Middle frontal gyrus (tissue), 1 donor: ENCODE data around the gene GLS.
"Not testable (repeated sequence)": the region's sequence is repeated elsewhere in the genome, so short reads cannot be mapped to it uniquely, and the experiment has no call there.

ENCODE experiments used
- DNase-seq: peaks from one replicate; pipeline ENCODE4 v3.0.0-alpha.2; 2015; ENCODE audit warnings: low spot score; ENCODE audit errors: extremely low spot score

GLS gene

DNA sequence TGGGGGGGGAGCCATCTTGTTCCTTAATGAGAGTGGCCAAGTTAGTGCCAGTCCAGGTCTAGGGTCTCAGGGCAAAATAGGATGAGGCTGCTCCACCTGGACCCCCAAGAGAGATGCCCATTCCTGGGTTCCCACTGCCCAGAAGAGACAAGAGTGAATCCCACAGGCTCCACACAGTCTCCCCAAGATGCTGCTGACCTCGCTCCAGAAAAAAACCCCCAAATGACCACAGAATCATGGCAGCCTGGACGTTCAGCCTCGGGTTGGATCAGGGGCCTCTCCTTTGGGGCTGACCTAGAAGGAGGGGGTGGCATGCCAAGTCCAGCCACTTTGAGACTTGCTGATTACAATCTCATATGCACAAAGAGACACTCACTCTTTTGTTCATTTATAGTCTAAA, 108.3 kb downstream of the GLS start:
- no peak for DNase-seq

DNA sequence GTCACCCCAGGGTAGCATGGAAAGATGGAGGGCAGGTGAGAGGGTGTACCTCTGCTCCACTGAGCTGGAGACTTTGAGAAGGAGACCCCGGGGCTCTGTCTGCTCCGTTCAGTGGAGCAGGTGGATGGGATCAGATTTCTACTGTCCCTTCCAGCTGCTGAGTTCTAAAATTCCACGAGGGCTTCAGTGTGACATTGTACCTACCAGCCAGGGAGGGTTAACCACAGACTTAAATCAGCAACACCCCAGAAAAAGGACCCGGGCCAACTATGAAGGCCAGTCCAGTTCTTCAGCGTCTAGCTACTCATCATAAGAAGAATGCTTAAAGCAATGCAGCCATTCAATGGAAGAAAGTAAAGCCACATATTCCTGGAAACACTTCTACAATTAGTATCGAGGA, 109.5 kb downstream of the GLS start:
- DNase-seq, result no peak

DNA sequence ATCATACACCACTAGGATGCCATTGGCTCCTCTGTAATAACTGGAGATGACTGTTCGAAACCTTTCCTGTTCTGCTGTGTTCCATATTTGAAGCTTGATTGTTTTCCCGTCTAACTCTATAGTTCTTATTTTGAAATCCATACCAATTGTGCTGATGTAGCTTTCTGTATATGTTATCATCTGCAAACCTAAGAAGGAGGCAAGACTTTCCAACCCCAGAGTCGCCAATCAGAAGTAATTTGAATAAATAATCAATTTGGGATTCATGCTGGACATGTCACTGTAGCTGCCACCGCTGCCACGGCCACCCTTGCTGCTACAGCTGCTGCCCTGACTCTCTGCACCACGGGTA, 112.6 kb downstream of the GLS start:
- no peak for DNase-seq

DNA sequence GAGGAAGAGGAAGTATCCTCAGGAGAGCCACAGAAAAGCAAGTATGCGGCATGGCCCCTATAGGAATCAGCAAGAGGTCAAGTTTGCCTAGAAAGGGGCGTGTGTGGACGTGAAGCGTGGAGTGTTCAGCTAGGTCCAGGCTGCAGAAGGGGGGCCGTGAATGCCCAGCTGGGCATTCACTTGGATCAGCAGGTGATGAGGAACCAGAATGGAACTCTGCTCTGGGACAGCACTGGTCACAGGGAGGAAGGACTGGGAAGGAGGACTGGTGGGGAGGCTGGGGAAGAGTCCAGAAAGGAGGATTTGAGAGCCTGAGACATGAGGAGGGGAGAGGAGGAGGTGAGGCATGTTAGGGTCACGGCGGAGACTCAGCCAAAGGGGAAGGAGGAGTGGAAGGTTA, 113.5 kb downstream of the GLS start:
- no peak for DNase-seq

DNA sequence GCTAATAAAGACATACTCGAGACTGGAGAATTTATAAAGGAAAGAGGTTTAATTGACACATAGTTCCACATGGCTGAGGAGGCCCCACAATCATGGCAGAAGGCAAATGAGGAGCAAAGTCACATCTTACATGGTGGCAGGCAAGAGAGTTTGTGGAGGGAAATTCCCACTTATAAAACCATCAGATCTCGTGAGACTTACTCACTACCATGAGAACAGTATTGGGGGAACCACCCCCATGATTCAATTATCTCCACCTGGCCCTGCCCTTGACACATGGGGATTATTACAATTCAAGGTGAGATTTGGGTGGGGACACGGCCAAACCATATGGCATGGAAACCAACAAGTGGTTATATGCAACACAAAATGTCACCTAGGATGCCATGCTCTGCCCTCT, 114.7 kb downstream of the GLS start:
- DNase-seq, result not testable (repeated sequence)

DNA sequence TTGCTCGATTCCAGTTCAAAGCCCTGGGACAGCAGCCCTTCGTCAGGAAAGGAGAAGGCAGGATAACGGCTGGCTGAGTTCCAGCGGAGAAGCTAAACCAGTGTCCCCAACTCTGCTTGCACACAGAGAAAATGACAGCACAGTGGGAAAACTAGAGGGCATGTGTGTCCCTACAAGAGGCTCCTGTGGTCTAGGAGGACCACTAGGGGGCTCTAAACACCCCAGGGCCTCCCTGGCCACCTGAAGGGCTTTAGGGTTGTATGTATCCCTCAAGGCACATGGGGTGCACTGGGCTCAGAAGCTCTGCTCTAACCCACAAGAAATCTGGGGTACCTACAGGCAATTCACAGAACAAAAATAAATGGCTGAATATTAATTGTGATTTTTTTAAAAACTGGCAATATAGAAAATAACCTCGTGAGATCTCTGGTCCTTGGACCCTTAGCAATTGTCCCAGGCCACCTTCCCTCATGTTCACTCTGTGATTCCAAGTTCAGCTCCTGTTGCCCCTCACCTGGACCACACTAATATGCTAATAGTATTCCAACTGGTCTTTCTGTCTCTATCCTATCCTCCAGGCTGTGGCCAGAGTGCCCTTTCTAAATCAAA, 115.8 kb downstream of the GLS start:
- DNase-seq, result no peak

DNA sequence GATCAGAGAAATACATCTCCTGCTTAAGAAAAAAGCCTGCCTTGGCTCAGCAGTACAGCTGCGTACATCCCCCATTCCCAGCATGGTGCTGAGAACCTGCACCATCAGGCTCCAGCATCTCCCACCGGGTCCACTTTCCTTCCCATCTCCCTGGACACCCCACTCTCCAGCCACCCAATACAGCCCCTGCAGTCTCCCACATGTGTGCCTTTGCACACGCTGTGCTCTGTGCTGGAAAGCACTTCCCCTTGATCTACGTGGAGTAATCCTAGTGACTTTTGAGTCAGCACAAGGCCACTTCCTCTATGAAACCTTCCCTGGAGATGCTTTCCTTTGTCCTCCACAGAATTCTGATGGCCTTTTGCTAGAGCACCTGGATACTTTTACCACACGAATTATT, 116.3 kb downstream of the GLS start:
- DNase-seq, result no peak

DNA sequence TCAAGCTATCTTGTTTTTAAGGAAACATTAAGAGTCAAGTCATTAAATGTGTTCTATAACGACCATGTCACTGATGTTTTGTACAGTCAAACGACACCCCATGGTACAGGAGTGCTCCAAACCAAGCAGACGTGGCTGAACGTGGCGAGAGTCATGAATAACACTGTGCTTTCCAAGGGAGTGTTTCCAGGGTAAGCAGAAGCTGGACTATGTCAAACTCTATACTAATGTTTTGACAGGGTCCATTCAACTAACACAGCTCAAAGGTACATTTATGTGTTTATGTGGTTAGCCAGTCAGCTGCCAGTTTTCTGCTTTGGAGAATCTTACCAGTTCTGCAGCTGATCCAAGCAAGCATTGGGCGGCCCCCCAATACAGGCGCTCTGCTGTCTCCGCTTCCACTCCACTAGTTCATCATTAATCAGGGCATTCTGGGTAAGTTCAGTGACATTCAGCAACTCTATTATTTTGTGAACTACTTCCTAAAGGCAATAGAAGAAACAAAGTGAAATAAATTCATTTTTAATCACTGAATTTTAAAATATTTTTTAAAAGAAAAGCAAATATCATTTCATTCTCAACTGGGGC, 117.0 kb downstream of the GLS start:
- DNase-seq, result no peak

DNA sequence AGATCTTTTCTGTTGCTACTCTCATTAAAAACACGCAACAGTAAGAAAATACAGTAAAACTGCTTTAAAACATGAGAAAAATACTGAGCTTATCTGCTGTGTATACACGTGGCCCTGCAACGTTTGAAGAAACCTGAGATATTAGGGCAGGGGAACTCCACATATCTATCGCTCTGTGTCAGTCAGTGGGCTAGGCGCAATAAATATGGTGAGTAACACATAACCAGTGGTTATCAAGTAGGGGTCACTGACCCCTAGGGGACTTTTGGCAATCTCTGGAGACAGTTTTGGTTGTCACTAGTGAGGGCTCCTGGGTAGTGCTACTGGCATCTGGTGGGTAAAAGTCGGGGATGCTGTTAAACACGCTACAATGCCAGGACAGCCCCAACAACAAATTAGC, 118.4 kb downstream of the GLS start:
- no peak for DNase-seq

DNA sequence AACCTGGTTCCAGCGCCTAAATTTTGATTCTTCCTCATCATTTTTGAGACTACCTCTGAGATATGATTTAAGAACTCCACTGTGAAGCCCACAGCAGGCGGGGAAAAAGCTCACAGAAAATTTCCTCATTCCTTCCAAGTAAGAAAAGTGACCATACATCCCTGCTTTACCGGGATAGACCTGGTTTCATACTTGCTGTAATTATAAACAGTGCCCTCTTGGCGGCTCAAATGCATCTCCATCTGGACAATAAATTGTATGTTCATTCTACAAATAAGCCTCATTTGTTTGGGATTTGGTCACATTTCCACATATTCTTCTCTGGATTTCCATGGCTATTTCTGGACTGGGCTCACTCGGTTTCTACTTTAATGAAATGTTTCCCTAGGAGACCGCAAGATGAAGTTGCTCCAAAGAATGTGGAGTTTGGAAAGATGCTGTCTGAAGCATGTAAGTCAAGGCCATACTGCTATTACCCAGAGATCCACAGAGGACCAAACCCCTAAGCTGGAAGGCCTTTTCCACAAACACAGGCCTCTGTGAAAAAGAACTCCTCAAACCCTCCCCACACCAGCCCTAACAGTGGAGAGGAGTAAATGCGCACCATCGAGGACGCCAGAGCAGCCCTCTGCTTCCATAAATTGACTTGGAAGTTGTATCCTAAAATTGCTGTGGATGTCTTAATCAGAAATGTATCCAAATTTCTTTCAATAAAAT, 119.5 kb downstream of the GLS start:
- DNase-seq, result no peak

DNA sequence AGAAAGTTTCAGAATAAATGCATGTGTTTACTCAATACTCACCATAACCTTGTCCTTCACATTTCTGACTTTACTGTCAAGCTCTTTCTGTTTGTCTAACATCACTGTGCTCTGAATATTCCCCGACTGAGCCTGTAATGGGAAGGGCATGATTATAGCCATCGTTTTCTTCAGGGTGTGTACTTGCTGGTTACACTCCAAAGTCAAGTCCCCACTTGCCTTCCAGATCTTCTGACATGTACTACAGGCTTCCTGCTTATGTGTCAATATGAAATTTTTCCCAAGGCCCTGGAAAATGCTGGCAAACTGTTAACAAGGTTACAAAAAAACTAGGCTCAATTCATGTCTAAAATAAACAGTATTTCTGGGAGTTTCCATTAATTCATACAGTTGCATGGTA, 120.4 kb downstream of the GLS start:
- DNase-seq, result no peak

DNA sequence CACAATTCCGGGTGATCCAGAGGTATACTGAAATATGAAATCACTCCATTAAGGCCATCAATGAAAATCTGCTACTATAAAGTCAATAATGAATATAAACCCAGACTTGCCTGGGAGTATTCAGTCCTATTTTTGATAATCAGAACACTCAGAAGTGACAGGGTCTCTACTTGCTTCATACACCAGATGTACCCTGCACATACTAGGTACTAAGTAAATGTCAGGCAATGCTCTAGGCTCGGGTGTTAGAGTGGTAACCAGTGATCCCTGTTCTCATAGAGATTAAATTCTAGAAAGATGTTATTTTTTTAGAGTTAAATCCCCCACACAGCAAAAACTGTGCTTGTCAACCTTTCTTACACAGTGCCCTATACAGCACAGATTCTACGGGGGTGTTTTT, 121.0 kb downstream of the GLS start:
- no peak for DNase-seq

DNA sequence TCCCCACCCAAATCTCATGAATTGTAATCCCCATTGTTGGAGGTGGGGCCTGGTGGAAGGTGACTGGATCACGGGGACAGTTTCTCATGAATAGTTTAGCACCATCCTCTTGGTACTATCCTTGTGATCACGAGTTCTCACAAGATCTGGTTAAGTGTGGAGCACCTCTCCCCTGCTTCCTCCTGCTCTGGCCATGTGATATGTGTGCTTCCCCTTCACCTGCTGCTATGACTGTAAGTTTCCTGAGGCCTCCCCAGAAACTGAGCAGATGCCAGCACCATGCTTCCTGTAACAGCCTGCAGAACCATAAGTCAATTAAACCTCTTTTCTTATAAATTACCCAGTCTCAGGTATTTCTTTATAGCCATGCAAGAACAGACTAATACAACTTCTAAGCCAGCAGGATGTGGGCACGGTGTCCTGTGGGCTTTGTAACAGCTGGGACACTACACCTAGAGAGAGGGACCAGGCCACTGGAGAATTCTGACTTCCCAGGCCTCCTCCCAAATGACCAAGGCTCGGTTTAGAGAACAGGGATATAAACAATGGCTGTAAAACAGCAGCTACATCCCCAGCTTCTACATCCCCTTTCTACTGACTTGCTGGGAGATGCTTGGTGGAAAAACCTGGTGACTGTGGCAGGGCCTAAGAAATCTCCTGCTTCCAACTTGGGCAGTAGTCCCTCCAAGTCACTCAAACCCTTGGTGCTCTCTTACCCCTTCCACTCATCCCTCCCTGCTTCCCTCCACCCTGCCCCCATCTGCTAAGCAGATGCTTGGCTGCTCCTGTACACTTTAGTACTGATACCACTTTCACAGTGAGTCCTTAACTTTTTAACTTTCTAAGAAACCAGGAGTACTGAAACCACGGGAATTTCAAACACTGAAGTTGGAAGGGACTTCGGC, 123.0 kb downstream of the GLS start:
- no peak for DNase-seq

DNA sequence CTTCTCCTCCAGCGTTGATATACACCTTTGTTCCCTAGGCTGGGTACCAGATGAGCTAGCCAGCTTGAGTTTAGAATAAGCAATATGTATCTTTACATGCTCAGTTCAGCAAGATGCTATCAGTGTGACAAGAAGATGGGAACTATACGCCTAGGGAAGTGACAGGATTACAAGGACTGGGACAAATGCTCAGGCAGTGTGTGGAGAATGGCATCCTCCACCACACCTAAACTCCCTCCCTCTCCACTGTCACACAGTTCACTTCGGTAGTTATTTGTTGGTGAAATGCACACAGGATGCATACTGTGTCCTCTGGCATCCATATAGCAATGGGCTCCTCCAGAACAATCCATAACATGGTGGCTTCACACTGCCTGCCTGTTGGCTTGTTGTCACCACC, 125.7 kb downstream of the GLS start:
- no peak for DNase-seq

DNA sequence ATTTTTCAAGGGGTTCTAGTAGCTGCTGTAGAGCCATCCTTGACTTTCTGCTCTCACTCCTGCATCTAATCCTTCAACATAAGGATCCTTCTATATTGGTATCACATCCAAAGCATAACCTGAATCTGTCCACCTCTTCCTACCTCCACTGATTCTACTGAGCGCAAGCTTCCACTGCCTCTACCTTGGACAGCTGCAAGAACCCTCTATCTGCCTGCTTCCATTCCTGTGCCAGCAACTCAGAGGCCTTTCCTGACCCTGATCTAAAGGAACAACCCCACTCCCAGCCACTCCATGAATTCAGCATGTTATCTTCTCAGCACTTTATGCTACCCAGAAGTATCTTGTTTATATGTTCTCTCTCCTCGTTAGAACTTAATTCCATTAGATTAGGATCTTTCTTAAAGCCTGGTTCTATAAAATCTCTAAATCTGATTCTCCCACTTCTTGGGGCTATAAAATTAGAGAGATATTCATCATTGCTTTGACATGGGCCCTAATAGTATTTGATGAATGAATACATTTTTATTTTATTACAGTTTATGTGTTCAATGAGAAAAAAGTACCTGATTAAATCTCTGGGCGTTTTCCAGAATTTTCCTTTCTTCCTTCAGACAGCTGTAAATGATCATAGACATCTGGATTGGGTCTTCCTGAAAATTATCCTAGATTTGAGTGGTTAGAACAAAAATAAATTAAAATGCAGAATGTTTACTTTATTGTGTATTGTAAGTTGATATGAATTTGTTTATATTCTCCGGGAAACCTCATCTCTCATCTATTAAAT, 126.6 kb downstream of the GLS start:
- DNase-seq, result no peak

DNA sequence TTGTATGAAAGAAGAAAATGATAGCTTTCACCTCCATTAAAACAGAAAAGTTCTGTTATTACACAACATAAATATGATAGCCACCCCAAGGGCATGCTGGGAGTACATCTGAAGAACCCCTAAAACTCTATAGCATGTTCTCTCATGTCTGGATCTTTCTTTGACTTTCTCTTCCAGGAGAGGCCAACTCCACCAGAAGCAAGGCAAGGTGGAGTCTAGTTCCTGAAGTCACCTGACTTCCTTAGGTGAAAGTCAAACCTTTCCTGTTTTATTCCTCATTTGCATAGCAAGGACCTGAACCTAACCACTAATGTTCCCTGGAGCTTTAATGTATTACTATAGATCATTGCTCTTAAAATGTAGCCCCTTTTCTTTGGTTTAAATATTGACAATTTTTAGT, 127.7 kb downstream of the GLS start:
- no peak for DNase-seq

DNA sequence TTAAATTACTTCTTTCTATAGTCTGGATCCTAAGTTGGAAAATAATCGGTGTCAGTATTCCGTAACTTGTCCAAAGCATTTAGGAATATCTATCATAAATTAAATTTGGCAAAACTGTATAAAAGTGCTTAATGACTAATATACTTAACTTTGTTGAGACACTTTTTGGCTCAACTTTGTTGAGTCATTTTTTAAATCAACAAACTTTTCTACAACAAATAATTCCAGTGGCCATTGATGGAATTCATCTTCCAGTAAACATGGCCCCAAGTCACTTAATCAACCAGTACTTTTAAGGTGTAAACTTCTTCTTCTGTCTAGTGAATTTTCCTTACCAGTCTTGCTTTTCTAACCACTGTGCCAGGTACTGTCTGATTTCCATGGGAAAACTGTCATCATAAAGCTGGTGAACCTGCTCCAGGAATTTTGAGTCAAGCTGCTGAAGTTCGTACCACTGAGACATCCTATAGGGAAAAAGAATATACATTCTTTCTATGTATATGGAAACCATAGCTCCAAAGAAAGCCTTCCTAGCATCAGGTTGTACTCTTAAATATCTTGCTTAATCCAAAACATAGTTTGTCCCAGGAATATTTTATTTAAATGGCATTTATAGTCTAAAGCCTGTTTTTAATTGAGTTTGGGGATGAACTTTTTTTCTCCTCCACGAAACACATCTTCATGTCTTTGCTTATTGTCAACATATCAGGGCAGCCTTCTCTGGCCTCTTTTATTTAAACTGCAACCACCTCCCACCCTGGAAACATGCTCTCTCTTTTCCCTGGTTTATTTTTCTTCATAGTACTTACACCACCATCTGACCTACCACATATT, 129.1 kb downstream of the GLS start:
- no peak for DNase-seq

DNA sequence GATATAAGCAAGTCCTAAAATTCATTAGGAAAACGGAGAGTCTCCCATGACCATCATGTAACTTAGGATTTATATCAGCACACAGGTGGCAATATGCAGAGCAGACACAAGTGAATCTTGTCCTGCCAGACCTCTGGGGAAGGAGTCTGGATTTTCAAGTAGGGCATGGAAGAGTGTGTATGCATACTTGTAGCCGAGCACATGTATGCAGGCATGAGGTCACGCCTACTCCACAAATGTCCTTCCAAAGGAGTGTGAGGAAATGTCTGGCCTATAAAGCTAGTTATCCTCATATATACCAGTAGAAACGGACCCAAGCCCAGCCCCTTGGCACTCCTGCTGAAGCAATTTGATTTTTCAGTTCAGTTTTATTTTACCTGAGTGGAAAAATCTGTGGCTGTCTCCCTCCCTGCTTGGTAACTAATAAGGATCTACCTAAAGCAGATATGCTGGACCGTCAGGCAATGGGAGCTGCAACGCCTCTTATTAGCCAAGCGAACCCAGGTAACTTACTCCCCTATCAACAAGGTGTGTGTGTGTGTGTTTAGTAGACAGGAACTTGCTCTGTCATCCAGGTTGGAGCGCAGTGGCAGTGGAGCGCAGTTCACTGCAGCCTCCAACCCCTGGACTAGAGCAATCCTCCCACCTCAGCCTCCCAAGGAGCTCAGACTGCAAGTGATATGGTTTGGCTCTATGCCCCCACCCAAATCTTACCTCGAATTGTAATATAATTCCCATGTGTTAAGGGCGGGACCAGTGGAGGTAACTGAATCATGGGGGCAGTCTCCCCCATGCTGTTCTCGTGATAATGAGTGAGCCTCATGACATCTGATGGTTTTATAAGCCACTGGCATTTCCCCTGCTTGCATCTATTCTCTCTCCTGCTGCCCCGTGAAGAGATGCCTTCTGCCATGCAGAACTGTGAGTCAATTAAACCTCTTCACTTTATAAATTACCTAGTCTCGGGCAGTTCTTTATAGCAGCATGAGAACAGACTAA, 130.6 kb downstream of the GLS start:
- no peak for DNase-seq

DNA sequence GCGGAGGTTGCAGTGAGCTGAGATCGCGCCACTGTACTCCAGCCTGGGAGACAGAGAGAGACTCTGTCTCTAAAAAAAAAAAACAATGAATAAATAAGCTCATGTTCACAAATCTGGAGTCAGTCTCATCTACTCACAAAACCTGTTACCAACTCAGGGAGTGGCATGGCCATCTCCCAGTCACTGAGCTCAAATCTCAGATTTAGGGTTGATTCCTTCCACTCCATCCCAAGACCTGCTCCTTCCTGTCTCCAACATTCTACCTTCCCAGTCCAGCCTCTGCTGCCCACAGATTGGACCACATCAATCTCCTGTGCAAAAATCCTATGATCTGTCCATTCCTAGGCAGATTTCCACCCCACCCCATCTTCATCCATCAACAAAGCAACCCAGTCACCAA, 131.7 kb downstream of the GLS start:
- no peak for DNase-seq
